Neuronal stem cell (in vitro differentiated cells): ENCODE measurements around the gene JAKMIP2.

Source experiments
- DNase-seq: peaks from one replicate; pipeline ENCODE4 v3.0.0-alpha.2; 2013; ENCODE audit warnings: low spot score
- H2AFZ ChIP-seq: one replicate; pipeline ENCODE4 v1.6.1; 2013; ENCODE audit warnings: mild to moderate bottlenecking, low read length, inconsistent platforms
- H2AK5ac ChIP-seq: 2 replicates; pipeline ENCODE4 v1.6.1; 2013; ENCODE audit warnings: low read depth, mild to moderate bottlenecking, inconsistent platforms, low read length, moderate library complexity, mixed read lengths
- H2BK120ac ChIP-seq: 2 replicates; pipeline ENCODE4 v1.6.1; 2013; ENCODE audit warnings: low read depth, mild to moderate bottlenecking, inconsistent platforms, low read length, moderate library complexity, mixed read lengths
- H2BK12ac ChIP-seq: one replicate; pipeline ENCODE4 v1.6.1; 2013; ENCODE audit warnings: low read length, inconsistent platforms
- H2BK15ac ChIP-seq: 2 replicates; pipeline ENCODE4 v1.6.1; 2013; ENCODE audit warnings: mild to moderate bottlenecking, low read length, inconsistent platforms, mixed read lengths
- H2BK5ac ChIP-seq: one replicate; pipeline ENCODE4 v1.6.1; 2013; ENCODE audit warnings: inconsistent platforms, mild to moderate bottlenecking, low read length, moderate library complexity
- H3K14ac ChIP-seq: one replicate; pipeline ENCODE4 v1.6.1; 2013; ENCODE audit warnings: low read length, inconsistent platforms
- H3K18ac ChIP-seq: 2 replicates; pipeline ENCODE4 v1.6.1; 2013; ENCODE audit warnings: low read length, inconsistent platforms
- H3K23ac ChIP-seq: 2 replicates; pipeline ENCODE4 v1.6.1; 2013; ENCODE audit warnings: low read depth, mild to moderate bottlenecking, mixed read lengths, low read length, inconsistent platforms; ENCODE audit not compliant: poor library complexity
- H3K27ac ChIP-seq: replicated peaks from 3 replicates; pipeline ENCODE4 v1.5.1; 2013; ENCODE audit warnings: low read length, inconsistent platforms
- H3K27me3 ChIP-seq, 3 experiments: 2 replicates each; pipeline ENCODE4 v1.6.1; 2013; ENCODE audit warnings: low read length in 3 of 3, mild to moderate bottlenecking in 2 of 3, inconsistent platforms in 1 of 3, low read depth in 1 of 3, mixed read lengths in 1 of 3, moderate library complexity in 1 of 3; ENCODE audit not compliant: control insufficient read depth in 3 of 3, insufficient read depth in 3 of 3
- H3K36me3 ChIP-seq, 2 donors: replicated peaks in 1 of 2; 2 replicates each; pipeline ENCODE4 v1.6.1; 2013; ENCODE audit warnings: low read length in 2 of 2; ENCODE audit not compliant: control insufficient read depth in 2 of 2, insufficient read depth in 2 of 2
- H3K4ac ChIP-seq: 2 replicates; pipeline ENCODE4 v1.6.1; 2013; ENCODE audit warnings: inconsistent platforms, mild to moderate bottlenecking, low read length, moderate library complexity
- H3K4me1 ChIP-seq, 2 donors: 1 replicate in 1 of 2; 2 replicates in 1 of 2; pipeline ENCODE4 v1.6.1; 2013; ENCODE audit warnings: low read length in 2 of 2, low read depth in 1 of 2; ENCODE audit not compliant: control insufficient read depth in 2 of 2, insufficient read depth in 1 of 2
- H3K4me2 ChIP-seq: one replicate; pipeline ENCODE4 v1.6.1; 2013; ENCODE audit warnings: mild to moderate bottlenecking, low read length, inconsistent platforms; ENCODE audit not compliant: insufficient read depth, poor library complexity, severe bottlenecking
- H3K4me3 ChIP-seq, 2 donors: 2 replicates each; pipeline ENCODE4 v1.5.1; 2013; ENCODE audit warnings: low read length in 2 of 2, mild to moderate bottlenecking in 2 of 2, inconsistent platforms in 1 of 2, moderate library complexity in 1 of 2
- H3K79me1 ChIP-seq: one replicate; pipeline ENCODE4 v1.6.1; 2013; ENCODE audit warnings: low read depth, mild to moderate bottlenecking, inconsistent platforms, low read length, moderate library complexity
- H3K9ac ChIP-seq: one replicate; pipeline ENCODE4 v1.6.1; 2013; ENCODE audit warnings: mild to moderate bottlenecking, low read depth, low read length, inconsistent platforms; ENCODE audit not compliant: poor library complexity
- H3K9me3 ChIP-seq, 2 donors: replicated peaks in 1 of 2; 2 replicates each; pipeline versions ENCODE3 to v1.6.1; 2013; ENCODE audit warnings: low read length in 2 of 2, mild to moderate bottlenecking in 2 of 2, inconsistent platforms in 1 of 2, low read depth in 1 of 2, mixed read lengths in 1 of 2, moderate library complexity in 1 of 2; ENCODE audit not compliant: control insufficient read depth in 2 of 2, insufficient read depth in 1 of 2
- H4K8ac ChIP-seq: one replicate; pipeline ENCODE4 v1.6.1; 2013; ENCODE audit warnings: low read depth, mild to moderate bottlenecking, inconsistent platforms, low read length, moderate library complexity
- H4K91ac ChIP-seq: one replicate; pipeline ENCODE4 v1.6.1; 2013; ENCODE audit warnings: low read length, low read depth, mild to moderate bottlenecking, inconsistent platforms; ENCODE audit not compliant: poor library complexity
- WGBS, 2 donors: extraction: QIAGEN DNeasy Blood & Tissue Kit; methylation state at CpG; one replicate each; pipeline ENCODE4 v1.1.7; 2013; ENCODE audit warnings: missing lambda C conversion rate in 2 of 2, mixed read lengths in 1 of 2; ENCODE audit not compliant: insufficient read length in 2 of 2, insufficient replicate concordance in 1 of 2; ENCODE audit errors: extremely low coverage in 2 of 2; 5-methylcytosine and 5-hydroxymethylcytosine counted together

The JAKMIP2 gene

DNA sequence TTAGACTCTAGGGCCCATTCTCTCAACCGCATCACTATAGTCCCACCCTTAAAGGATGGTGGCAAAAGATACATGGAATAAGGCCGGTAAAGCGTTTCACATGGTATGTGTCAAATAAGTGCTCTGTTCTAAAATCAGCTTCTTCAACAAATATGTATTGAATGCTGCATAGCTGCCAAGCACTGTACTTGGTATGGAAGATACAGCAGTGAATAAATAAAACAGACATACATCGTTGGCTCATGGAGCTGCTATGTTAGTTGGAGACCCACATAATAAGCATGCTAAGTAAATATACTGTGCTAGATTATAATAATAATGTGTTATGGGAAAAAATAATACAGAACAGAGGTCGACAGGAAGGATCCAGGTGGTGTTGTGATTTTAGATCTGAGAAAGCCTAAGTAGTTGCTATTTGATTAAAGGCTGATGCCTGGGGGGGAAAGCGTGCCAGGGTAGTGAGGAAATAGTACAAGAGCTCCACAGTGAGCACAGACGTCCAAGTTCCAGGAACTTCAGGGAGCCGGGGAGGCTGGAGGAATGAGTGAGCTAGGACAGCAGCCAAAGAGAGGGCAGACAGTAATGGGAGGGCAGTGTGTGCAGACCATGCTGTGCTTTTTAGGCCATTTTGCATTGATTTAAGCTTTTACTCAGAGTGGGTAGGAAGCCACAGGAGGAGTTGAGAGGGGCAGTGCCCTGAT is 93.7 kb downstream of the JAKMIP2 start:
- Histone ChIP-seq H2BK5ac (no peak overlapping the region), H2AFZ (no peak overlapping the region), H3K4me2 (no peak overlapping the region), H4K8ac (no peak overlapping the region), H2BK15ac (no peak overlapping the region), H3K9me3 (no peaks in the 10 kb centered on the region), H3K4me3 (no peak overlapping the region), H3K4ac (no peak overlapping the region), H3K36me3 (peaks cover 0 to 2% of the 10 kb centered on the region in 2 donors), H3K14ac (no peak overlapping the region), H3K79me1 (no peaks in the 10 kb centered on the region), H3K9ac (peak overlapping the region; percentile 51), H3K4me1 (peaks cover 0 to 8% of the 10 kb centered on the region in 2 donors), H2BK12ac (no peak overlapping the region), H3K27me3 (no peaks in the 10 kb centered on the region), H3K23ac (no peak overlapping the region), H3K18ac (no peak overlapping the region), H2AK5ac (no peak overlapping the region), H3K27ac (no peak overlapping the region), H2BK120ac (no peak overlapping the region), H4K91ac (no peak overlapping the region)
- no peak for DNase-seq
- WGBS, 2 donors: no CpG with 5 or more reads among the region's 8 CpGs

GRCh38 chr5:147687118-147687517 is 95.4 kb downstream of the JAKMIP2 start:
- Histone ChIP-seq H2AK5ac (no peak overlapping the region), H4K91ac (no peak overlapping the region), H3K79me1 (no peaks in the 10 kb centered on the region), H3K36me3 (peaks cover 0 to 2% of the 10 kb centered on the region in 2 donors), H2BK5ac (no peak overlapping the region), H3K23ac (no peak overlapping the region), H3K9me3 (no peaks in the 10 kb centered on the region), H2AFZ (no peak overlapping the region), H3K4ac (no peak overlapping the region), H3K18ac (no peak overlapping the region), H3K9ac (no peak overlapping the region), H3K4me2 (no peak overlapping the region), H3K27ac (no peak overlapping the region), H3K27me3 (no peaks in the 10 kb centered on the region), H2BK15ac (no peak overlapping the region), H2BK120ac (no peak overlapping the region), H3K14ac (no peak overlapping the region), H3K4me3 (no peak overlapping the region), H4K8ac (no peak overlapping the region), H2BK12ac (no peak overlapping the region), H3K4me1 (peaks cover 0 to 8% of the 10 kb centered on the region in 2 donors)
- WGBS, 2 donors: no CpG with 5 or more reads among the region's 2 CpGs
- DNase-seq: no peak

DNA sequence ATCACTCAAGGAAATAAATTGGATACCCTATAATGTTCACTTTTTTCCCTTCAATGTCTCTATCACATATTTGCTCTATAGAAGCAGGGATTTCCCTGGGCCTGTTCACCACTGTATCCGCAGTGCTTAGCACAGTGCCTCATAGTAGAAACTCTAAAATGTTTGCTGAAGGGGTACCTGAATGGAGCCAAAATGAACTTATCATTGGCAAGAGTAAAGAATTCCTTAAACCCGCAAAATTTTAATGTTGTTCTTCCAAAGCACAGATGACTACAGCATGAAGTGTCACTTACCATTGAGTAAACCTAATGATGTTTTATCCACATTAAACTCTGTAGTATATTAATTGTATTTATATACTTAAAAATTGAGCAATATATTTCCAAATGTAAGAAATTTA is 96.1 kb downstream of the JAKMIP2 start:
- Histone ChIP-seq H3K36me3 (no peaks in the 10 kb centered on the region), H2BK120ac (no peak overlapping the region), H3K4ac (no peak overlapping the region), H3K27ac (no peak overlapping the region), H3K18ac (no peak overlapping the region), H4K91ac (no peak overlapping the region), H2AK5ac (no peak overlapping the region), H3K14ac (no peak overlapping the region), H3K79me1 (no peaks in the 10 kb centered on the region), H3K4me2 (no peak overlapping the region), H3K9ac (no peak overlapping the region), H3K27me3 (no peaks in the 10 kb centered on the region), H3K9me3 (no peaks in the 10 kb centered on the region), H2BK5ac (no peak overlapping the region), H2BK12ac (no peak overlapping the region), H3K4me3 (no peak overlapping the region), H2AFZ (no peak overlapping the region), H3K23ac (no peak overlapping the region), H2BK15ac (no peak overlapping the region), H3K4me1 (peaks cover 0 to 4% of the 10 kb centered on the region in 2 donors), H4K8ac (no peak overlapping the region)
- DNase-seq: no peak
- WGBS, 2 donors: no CpG with 5 or more reads among the region's 2 CpGs

DNA sequence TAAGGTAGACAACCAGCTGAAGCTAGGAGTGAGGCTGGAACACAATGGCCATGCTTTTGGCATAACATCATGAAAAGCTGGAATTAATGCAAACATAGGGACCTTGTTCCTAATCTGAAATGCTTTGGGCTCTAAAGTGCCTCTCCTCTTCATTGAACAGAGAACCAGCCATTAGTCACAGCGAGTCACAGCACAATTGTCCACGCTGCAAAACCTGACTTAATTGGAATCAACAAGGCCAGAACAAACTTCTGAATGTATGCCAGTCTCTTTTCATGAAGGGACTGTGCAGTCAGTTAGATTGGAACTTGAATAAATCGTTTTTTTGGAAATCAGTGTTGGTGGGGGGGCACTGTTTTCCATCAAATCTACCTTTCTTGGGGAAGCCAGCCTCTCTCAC is 96.5 kb downstream of the JAKMIP2 start:
- Histone ChIP-seq H3K27ac (no peak overlapping the region), H3K9me3 (no peaks in the 10 kb centered on the region), H3K4me3 (no peak overlapping the region), H3K18ac (no peak overlapping the region), H3K14ac (no peak overlapping the region), H4K8ac (no peak overlapping the region), H2BK5ac (no peak overlapping the region), H3K27me3 (no peaks in the 10 kb centered on the region), H2BK12ac (no peak overlapping the region), H2BK120ac (no peak overlapping the region), H4K91ac (no peak overlapping the region), H3K4ac (no peak overlapping the region), H2AFZ (no peak overlapping the region), H2AK5ac (no peak overlapping the region), H3K9ac (no peak overlapping the region), H3K4me2 (no peak overlapping the region), H3K23ac (no peak overlapping the region), H2BK15ac (no peak overlapping the region), H3K36me3 (no peaks in the 10 kb centered on the region), H3K4me1 (peaks cover 0 to 4% of the 10 kb centered on the region in 2 donors), H3K79me1 (no peaks in the 10 kb centered on the region)
- no peak for DNase-seq
- WGBS, 2 donors: no CpG with 5 or more reads among the region's 3 CpGs
